Activated CD4-positive, alpha-beta T cell treated with anti-CD3 and anti-CD28 coated beads, Interleukin-2, amount 50 U/mL, for 16 hours (primary cell): Measurements from ENCODE around the gene PTPMT1.
"Not testable (repeated sequence)": the region's sequence is repeated elsewhere in the genome, so short reads cannot be mapped to it uniquely, and the experiment has no call there.

Experiments used
- DNase-seq: peaks from one replicate; pipeline ENCODE4 v3.0.0-alpha.2; 2020

PTPMT1 gene

GRCh38 chr11:47565340-47566148 is at the start of gene PTPMT1:
Gene PTPMT1 (plus strand): TSS chr11:47565599. CDS start chr11:47565623, 24 bp downstream.
- DNase-seq = peak; percentile 77

- no peak for DNase-seq
Measured at GRCh38 chr11:47516155-47516554, 49.2 kb upstream of the PTPMT1 start.

- DNase-seq = no peak
Measured at GRCh38 chr11:47516984-47517853, 48.2 kb upstream of the PTPMT1 start.

DNA sequence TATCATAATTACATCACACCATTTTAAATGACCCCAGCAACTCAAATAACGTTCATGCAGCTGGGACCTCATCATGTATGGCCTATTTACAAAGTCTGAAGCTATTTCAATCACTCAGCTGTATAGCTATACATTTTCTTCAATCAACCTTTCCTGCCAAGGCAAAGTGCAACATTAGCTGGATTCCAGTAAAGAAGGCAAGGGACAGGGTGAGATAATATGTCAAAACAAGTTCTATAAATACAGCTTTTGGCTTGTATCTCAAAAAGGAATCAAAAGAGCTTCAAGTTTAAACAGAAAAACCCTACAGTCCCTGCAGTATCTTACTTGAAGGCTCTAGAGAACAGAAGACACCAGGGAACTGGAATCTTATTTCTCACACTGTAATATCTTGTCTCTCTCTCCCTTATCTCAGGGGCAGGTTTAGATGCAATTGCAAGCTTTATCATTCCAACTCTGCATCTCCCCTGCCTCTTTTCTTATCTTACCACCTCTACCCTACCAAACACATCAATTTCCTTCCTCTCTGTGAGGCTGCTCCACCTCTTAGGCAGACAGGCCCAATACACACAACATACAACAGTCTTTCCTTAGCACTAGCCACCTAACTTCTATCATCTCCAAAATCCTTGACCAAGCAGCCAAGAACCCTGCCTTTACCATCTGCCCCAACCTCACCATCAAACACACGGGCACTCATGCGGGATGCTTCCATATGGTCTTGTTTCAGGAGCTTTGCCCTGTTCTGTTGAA is 47.0 kb upstream of the PTPMT1 start:
- no peak for DNase-seq

- DNase-seq = peak; percentile 64
Measured at GRCh38 chr11:47523490-47524225, 41.7 kb upstream of the PTPMT1 start.

- DNase-seq = no peak
Measured at GRCh38 chr11:47524291-47524874, 41.0 kb upstream of the PTPMT1 start.

- not testable (repeated sequence) for DNase-seq
Measured at GRCh38 chr11:47526032-47526431, 39.4 kb upstream of the PTPMT1 start.

DNA sequence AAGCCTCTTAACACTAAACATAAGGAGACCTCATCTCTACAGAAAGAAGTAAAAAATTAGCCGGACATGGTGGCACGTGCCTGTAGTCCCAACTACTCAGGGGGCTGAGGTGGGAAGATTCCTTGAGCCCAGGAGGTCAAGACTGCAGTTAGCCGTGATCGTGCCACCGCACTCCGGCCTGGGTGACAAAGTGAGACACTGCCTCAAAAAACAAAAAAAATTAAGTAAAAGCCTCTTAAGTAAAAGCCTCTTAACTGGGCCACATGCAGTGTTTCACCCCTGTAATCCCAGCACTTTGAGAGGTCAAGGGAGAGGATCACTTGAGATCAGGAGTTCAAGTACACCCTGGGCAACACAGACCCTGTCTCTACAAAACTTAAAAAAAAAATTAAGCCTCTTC is 38.2 kb upstream of the PTPMT1 start:
- DNase-seq = no peak

- DNase-seq = no peak
Measured at GRCh38 chr11:47529951-47530350, 35.4 kb upstream of the PTPMT1 start.

DNA sequence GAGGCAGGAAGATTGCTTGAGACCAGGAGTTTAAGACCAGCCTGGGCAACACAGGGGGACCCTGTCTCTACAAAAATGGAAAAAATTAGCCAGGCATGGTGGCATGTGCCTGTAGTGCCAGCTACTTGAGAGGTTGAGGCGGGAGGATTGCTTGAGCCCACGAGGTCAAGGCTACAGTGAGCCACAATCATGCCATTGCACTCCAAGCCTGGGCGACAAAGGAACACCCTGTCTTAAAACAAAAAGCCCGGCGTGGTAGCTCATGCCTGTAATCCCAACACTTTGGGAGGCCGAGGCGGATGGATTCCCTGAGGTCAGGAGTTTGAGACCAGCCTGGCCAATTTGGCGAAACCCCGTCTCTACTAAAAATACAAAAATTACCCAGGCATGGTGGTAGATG is 34.7 kb upstream of the PTPMT1 start:
- DNase-seq = not testable (repeated sequence)

- no peak for DNase-seq
Measured at GRCh38 chr11:47531666-47532065, 33.7 kb upstream of the PTPMT1 start.

- no peak for DNase-seq
Measured at GRCh38 chr11:47532597-47533213, 32.7 kb upstream of the PTPMT1 start.

DNA sequence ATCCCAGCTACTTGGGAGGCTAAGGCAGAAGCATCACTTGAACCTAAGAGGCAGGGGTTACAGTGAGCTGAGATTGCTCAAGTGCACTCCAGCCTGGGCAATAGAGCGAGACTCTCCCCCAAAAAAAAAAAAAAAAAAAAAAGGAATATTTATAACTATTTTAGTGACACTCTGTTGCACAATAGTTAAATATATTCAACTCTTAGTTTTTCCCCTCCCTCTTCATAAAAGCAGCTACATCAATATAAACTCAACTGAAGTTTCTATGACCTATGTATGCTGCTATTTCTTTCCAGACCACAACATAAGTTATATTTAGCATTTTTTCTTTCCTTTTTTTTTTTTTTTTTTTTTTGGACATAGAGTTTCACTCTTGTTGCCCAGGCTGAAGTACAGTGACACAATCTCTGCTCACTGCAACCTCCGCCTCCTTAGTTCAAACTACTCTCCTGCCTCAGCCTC is 31.7 kb upstream of the PTPMT1 start:
- DNase-seq = no peak

DNA sequence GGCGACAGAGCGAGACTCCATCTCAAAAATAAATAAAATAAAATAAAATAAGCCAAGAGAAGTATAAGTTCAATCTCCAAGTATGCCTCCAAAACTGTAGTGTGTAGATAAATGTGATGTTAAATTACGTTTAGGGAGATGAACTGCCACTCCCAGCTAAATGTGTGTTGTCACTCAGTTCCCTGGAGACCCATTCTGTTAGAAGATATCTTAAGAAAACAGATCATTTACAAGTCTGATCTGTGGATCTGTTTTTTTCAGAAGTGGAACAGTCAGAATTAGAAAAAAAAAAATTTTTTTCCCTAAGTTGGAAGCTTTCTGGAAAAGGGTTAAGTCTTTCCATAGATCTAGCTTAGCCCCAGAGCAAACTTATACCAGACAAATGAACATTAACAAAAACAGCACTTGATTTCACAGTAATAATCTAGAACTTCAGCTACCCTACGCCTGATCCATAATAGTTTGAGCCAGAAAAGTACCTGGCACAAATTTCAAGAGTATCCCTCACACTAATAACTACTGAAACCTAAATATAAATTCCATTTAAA is 30.6 kb upstream of the PTPMT1 start:
- DNase-seq = no peak

DNA sequence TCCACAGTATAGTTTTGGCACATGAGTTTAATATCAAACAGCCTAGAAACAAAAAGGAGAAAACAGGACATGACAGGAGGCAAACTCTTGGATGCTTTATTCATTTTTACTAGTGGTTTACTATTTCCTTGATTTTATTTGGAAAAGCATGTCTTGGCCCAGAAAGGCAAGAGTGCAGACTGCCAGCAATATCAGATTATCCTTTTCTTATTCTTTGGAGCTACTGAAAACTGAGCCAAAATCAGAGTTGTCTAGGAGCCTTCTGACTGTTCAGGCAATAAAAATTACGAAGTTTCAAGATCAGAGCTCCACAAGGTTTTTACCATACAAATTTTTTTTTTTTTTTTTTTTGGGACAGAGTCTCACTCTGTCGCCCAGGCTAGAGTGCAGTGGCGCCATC is 28.5 kb upstream of the PTPMT1 start:
- DNase-seq = no peak

GRCh38 chr11:47538741-47539565 is 26.4 kb upstream of the PTPMT1 start:
- DNase-seq = no peak

DNA sequence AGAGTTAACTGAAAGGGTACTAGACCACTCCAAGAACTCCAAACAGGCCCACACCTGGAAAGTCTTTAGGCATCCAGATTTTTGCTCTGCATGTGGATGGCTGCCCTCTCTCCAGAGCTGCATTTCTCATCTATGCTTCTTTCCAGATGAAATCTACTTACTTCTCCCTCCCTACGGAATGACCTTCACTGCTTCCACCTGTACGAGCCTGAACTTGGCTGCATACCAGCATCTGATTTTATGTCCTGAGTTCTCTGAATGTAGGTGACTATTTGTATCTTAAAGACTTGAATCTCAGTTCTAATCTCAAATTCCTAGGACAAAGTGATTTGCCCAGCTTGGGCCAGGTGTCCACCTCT is 25.7 kb upstream of the PTPMT1 start:
- no peak for DNase-seq

- DNase-seq = no peak
Measured at GRCh38 chr11:47541070-47541469, 24.3 kb upstream of the PTPMT1 start.

GRCh38 chr11:47545298-47545697 is 20.1 kb upstream of the PTPMT1 start:
- DNase-seq = no peak

- not testable (repeated sequence) for DNase-seq
Measured at GRCh38 chr11:47546274-47546673, 19.1 kb upstream of the PTPMT1 start.
